Amniotic epithelial cell (primary cell): ENCODE data around the gene ZPLD1.

Source experiments
- DNase-seq: peaks from one replicate; pipeline ENCODE4 v3.0.0-alpha.2; 2010; ENCODE audit warnings: low read depth

The ZPLD1 gene

DNA sequence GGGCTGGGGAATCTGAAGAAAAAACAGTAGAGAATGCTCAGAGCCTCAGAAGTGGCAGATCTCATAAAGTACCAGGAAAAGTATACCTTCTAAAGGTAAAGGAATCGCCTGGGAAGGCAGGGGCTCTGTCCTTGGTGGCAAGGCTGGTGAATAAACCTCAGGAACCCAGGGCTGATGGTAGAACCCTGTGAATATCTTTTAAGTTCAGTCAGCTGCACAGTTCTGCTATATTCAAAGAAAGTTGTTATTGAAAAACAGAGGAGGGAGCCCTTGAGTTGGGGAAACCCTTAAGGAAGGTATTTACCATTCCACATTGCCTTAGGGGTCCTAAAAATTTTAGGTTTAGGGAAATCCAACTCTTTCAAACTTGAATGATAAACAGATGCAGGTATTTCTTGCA lies 31.2 kb downstream of the ZPLD1 start:
- no peak for DNase-seq

DNA sequence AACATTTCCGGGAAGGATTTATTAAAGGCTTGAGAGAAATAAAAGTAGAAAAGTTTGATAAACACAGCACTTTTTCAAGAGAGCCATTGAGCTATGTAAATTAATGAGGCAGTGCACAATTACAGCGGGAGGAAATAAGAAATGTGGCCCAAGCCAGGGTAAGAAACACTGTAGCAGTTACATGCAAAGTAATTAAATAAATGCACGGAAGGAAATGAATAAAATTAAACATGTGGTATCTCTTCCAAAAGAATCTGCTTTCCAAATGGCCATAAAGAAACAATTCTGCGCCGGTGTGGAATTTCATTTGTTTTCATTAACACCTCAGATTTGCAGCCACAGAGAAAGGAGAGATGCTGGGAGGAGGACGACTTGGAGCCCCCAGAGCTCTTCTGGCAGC lies 35.3 kb downstream of the ZPLD1 start:
- DNase-seq, result no peak

DNA sequence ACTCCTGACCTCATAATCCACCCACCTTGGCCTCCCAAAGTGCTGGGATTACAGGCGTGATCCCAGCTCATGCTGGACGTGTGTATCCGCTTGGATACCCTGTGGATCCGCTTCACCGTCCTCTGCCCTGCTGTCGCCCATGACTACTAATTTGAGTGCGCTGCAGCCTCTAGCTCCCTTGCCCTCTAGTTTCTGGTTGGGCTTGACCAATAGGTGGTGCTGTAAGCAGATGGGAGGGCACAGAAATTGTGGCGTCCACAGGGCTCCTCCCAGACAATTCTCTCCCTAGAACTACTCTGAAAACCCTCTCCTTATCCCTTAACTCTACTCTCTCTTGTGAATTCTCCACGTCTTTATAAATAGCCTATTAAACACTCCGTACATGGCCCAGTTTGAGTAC lies 36.2 kb downstream of the ZPLD1 start:
- no peak for DNase-seq

DNA sequence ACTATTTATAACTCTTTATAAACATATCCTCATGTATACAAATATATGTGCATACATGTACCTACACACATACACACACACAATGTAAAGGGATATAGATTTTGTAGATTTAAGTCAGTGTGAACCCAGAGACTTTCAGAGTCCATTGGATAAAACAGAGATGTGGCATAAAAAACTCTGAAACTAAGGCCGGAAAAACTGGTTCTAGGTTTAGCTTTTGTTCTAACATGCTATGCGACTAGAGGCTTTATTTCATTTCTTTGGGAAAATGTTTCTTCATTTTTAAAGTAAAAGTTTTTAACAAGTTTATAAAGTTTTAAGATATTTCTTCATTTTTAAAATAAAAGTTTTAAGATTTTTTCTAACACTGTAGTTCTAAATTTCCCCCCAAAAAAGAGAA lies 36.7 kb downstream of the ZPLD1 start:
- DNase-seq, result no peak

DNA sequence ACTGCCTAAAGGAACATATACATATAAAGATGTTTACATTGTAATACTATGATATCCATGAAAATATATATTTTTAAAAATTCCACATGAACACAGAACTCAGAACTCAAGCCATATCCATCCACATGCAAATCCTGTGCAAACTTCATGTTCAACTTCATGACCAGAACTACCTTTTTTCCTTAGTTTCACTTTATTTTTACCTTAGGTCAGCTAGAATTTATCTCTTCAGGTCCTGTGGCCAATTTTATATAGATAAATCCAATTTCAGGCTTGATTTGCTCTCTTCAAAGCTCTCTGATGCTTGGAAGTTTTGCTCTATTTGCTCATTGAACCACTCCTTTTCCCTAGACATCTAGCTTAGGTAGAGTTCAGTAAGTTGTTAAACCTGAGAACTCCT lies 38.8 kb downstream of the ZPLD1 start:
- DNase-seq, result no peak

- DNase-seq, result no peak
Measured at GRCh38 chr3:102474207-102474606, 39.4 kb downstream of the ZPLD1 start.

DNA sequence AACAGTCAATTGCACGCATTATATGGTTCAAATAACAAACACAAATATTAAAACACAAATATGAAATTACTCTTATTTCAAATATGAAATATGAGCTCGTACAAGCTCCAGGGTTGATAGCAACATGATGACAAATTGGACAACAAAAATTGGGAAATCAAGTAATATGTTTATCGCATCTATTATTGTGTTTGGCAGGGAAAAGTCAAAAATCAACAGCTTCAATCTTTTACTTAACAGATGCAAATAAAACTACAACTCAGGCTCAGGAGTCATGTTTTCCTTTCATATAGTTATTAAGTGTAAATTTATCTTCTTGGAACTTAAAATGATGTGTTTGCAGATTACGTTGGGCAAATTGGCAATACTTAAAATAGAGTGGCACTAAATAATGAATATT lies 41.4 kb downstream of the ZPLD1 start:
- no peak for DNase-seq

GRCh38 chr3:102478160-102478559 lies 43.3 kb downstream of the ZPLD1 start:
- no peak for DNase-seq

- DNase-seq, result no peak
Measured at GRCh38 chr3:102480139-102480538, 45.3 kb downstream of the ZPLD1 start.

GRCh38 chr3:102481050-102481449 lies 46.2 kb downstream of the ZPLD1 start:
- no peak for DNase-seq

DNA sequence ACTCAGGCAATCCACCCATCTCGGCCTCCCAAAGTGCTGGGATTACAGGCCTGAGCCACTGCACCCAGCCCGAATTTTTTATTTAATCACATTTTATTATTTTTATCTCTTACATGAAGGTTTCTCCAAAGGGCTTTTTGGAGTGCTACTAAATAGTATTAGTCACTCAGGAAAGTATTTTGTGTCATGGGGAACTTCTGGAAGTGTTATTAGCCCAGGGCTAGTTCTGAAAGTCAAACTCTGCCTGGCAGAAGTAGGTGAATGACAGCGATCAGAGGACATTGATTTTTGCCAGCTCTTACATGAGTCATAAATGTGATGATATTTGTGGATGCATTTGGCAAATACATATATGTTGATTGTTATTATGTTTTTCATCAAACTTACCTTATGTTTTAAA lies 48.7 kb downstream of the ZPLD1 start:
- no peak for DNase-seq

DNA sequence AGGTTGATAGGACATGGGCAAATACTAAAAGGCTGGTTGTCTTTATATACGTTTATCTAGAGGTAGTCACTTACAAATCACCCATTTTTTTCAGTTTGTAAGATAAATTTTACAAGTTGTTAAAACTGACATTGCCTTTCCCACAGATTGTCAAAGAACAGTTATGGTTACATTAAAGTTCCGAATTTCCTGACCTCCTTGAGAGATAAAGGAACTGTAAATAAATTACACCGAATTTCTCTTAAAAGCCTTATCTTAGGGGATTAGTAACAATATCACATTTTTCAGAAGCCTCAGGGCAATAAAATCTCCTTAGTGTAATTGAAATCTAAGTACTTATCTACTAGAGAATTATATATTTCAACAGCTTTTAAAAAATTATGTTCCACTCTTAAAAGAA lies 49.5 kb downstream of the ZPLD1 start:
- DNase-seq, result no peak

- no peak for DNase-seq
Measured at GRCh38 chr3:102485701-102486100, 50.9 kb downstream of the ZPLD1 start.

DNA sequence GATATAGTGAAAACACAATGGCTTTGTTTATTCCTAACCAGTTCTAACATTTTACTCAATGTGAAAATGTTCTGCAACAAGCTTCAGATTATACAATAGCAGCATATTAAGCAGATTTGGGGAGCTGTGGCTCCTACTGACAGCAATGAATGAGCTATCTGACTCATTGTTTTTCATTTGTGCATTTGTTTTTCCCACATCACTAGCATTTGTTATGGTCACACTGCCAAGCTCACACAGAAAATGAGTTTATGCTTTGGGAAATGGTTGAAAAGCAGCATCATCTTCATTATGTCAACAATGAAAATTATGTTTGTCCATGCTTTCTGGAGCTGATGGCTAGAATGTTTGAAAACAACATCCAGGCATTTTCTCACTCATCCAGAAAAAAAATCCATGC lies 53.5 kb downstream of the ZPLD1 start:
- DNase-seq, result no peak

GRCh38 chr3:102492300-102492699 lies 57.5 kb downstream of the ZPLD1 start:
- no peak for DNase-seq

DNA sequence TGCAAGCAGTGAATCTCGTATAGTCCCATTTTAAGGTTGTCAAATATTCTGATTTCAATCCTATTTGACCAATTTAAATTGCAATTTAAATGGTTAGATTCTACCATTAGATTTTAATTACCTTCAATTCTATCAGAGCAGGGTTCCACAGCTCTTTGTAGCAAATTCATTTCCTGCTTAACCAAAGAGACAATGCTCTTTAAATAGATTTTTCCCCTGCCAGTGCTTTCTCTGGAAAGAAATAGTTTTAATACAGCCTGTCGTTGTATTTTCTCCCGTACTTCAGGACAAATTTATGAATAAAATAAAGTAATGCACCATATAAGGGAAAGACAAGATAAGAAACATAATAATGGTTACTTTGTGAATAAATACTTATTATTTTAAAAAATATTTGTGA lies 62.8 kb downstream of the ZPLD1 start:
- no peak for DNase-seq

- no peak for DNase-seq
Measured at GRCh38 chr3:102505542-102505941, 70.7 kb downstream of the ZPLD1 start.

GRCh38 chr3:102510663-102511062 lies 75.8 kb downstream of the ZPLD1 start:
- DNase-seq, result no peak

- no peak for DNase-seq
Measured at GRCh38 chr3:102511168-102511567, 76.4 kb downstream of the ZPLD1 start.

GRCh38 chr3:102511639-102512038 lies 76.8 kb downstream of the ZPLD1 start:
- DNase-seq, result peak; percentile 24

- DNase-seq, result peak; percentile 35
Measured at GRCh38 chr3:102512734-102513504, 78.1 kb downstream of the ZPLD1 start.

- no peak for DNase-seq
Measured at GRCh38 chr3:102514241-102514640, 79.4 kb downstream of the ZPLD1 start.

DNA sequence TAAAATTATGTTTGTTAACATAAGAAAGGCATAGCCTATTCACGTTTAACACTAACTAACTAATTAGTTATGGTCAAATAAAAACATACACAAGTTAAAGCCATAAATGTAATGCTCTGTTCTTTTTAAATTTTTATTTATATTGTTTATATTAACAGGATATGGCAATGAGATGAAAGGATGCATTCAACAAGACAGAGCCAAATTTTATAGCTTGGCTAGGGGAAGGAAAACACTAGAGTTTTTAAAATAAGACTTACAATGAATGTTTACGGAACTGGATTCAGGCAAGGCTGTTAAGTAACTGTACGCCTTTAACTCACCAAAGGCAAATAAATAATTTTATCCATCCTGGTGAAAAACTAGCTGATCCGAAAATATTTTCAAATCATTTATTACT lies 86.4 kb downstream of the ZPLD1 start:
- no peak for DNase-seq

- DNase-seq, result no peak
Measured at GRCh38 chr3:102525624-102526023, 90.8 kb downstream of the ZPLD1 start.
